Measurements from ENCODE around the gene NFKBIB.
"Not testable (repeated sequence)": the region's sequence is repeated elsewhere in the genome, so short reads cannot be mapped to it uniquely, and the experiment has no call there.

Gene NFKBIB

DNA sequence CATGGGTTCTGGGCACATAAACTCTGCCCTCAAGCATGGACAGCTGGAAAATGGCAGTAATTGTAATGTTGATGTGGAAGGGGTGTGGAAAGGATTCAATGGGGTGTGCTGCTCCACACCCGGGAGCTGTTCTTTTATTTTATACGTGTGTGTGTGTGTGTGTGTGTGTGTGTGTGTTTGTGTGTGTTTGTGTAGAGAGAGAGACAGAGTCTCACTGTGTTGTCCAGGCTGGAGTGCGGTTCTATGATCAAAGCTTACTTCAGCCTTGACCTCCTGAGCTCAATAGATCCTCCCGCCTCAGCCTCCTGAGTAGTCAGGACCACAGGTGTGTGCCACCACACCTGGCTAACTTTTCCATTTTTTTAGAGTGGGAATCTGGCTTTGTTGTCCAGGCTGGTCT, 33.8 kb downstream of the NFKBIB start:
- H3K4me3 ChIP-seq (ENCODE audit: low read depth, low read length), result no peak overlapping the region
- DNase-seq (ENCODE audit: low read depth), result no peak
- TF ChIP-seq MAX (IDR thresholded peaks at IDR 0.05; ENCODE audit: low read depth, low read length), result no peak
- TF ChIP-seq, protein P1, sequence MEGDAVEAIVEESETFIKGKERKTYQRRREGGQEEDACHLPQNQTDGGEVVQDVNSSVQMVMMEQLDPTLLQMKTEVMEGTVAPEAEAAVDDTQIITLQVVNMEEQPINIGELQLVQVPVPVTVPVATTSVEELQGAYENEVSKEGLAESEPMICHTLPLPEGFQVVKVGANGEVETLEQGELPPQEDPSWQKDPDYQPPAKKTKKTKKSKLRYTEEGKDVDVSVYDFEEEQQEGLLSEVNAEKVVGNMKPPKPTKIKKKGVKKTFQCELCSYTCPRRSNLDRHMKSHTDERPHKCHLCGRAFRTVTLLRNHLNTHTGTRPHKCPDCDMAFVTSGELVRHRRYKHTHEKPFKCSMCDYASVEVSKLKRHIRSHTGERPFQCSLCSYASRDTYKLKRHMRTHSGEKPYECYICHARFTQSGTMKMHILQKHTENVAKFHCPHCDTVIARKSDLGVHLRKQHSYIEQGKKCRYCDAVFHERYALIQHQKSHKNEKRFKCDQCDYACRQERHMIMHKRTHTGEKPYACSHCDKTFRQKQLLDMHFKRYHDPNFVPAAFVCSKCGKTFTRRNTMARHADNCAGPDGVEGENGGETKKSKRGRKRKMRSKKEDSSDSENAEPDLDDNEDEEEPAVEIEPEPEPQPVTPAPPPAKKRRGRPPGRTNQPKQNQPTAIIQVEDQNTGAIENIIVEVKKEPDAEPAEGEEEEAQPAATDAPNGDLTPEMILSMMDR (IDR thresholded peaks at IDR 0.05; ENCODE audit: low read depth, low read length), result no peak
- TF ChIP-seq POLR2A (IDR thresholded peaks at IDR 0.05; ENCODE audit: extremely low read depth, insufficient read length), result no peak
- TF ChIP-seq MYC (IDR thresholded peaks at IDR 0.05; ENCODE audit: low read depth, low read length), result no peak

- DNase-seq (ENCODE audit: low read depth), result no peak
- H3K4me3 ChIP-seq (ENCODE audit: low read depth, low read length), result no peak overlapping the region
- TF ChIP-seq, protein P1 (IDR thresholded peaks at IDR 0.05; ENCODE audit: low read depth, low read length), result no peak
- TF ChIP-seq POLR2A (IDR thresholded peaks at IDR 0.05; ENCODE audit: extremely low read depth, insufficient read length), result no peak
- no peak for TF ChIP-seq MAX (IDR thresholded peaks at IDR 0.05; ENCODE audit: low read depth, low read length)
- TF ChIP-seq MYC (IDR thresholded peaks at IDR 0.05; ENCODE audit: low read depth, low read length), result no peak
These were observed 40.2 kb downstream of the NFKBIB start for GRCh38 chr19:38939957-38940356.

DNA sequence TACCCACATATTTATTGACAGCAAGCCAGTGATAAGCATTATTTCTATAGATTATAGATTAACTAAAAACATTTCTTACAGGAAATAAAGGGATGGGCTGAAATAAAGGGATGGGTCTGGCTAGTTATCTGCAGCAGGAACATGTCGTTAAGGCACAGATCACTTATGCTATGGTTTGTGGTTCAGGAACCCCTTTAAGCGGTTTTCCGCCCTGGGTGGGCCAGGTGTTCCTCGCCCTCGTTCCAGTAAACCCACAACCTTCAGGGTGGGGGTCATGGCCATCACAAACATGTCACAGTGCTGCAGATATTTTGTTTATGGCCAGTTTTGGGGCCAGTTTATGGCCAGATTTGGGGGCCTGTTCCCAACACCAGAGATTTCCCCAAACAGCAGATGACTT, 41.7 kb downstream of the NFKBIB start:
- DNase-seq (ENCODE audit: low read depth); H3K4me3 ChIP-seq (ENCODE audit: low read depth, low read length): not testable (repeated sequence)

- DNase-seq (ENCODE audit: low read depth), result no peak
- no peak overlapping the region for H3K4me3 ChIP-seq (ENCODE audit: low read depth, low read length)
- TF ChIP-seq POLR2A (IDR thresholded peaks at IDR 0.05; ENCODE audit: extremely low read depth, insufficient read length) (no peak), MYC (IDR thresholded peaks at IDR 0.05; ENCODE audit: low read depth, low read length) (no peak), MAX (IDR thresholded peaks at IDR 0.05; ENCODE audit: low read depth, low read length) (no peak)
- TF ChIP-seq, protein P1 (IDR thresholded peaks at IDR 0.05; ENCODE audit: low read depth, low read length), result no peak
These were observed 42.2 kb downstream of the NFKBIB start for GRCh38 chr19:38941979-38942378.

DNA sequence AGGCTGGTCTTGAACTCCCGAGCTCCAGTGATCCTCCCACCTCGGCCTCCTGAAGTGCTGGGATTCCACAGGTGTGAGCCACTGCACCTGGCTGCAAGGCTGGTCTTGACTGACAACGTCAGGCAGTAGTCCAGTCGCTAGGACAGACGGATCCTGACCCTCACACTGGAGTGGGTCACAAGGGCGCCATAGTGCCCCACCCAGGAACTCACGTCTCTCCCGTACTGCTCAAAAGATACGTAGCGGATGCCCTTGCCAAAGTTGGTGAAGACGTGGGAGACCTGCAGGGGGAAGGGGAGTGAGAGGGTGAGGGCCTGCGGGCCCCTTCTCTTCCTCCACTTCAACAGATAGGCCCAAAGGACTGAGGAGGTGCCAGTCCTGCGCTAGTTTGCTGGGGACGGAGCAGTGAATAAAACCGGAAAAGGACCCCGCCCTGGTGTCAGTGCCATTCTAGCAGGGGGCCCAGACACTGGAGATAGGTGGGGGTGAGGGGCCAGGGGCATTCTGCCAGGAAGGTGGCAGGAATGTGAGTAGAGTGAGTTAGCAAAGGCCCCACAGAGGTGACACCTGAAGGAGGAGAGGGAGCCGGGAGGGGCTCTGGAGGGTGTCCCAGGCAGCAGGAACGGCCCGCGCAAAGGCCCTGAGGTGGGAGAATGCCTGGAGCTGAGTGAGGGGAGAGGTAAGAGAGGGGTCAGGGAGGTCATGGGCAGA, 42.9 kb downstream of the NFKBIB start:
- DNase-seq (ENCODE audit: low read depth), result no peak
- H3K4me3 ChIP-seq (ENCODE audit: low read depth, low read length), result no peak overlapping the region
- TF ChIP-seq POLR2A (IDR thresholded peaks at IDR 0.05; ENCODE audit: extremely low read depth, insufficient read length) (no peak), MYC (IDR thresholded peaks at IDR 0.05; ENCODE audit: low read depth, low read length) (no peak), MAX (IDR thresholded peaks at IDR 0.05; ENCODE audit: low read depth, low read length) (no peak)
- TF ChIP-seq, protein P1 (IDR thresholded peaks at IDR 0.05; ENCODE audit: low read depth, low read length), result no peak

GRCh38 chr19:38944981-38945506, 45.3 kb downstream of the NFKBIB start:
- no peak overlapping the region for H3K4me3 ChIP-seq (ENCODE audit: low read depth, low read length)
- no peak for DNase-seq (ENCODE audit: low read depth)

More at GRCh38 chr19:38944981-38945506, 45.3 kb downstream of the NFKBIB start:
- TF ChIP-seq, protein P1 (IDR thresholded peaks at IDR 0.05; ENCODE audit: low read depth, low read length), result no peak
- TF ChIP-seq POLR2A (IDR thresholded peaks at IDR 0.05; ENCODE audit: extremely low read depth, insufficient read length) (no peak), MYC (IDR thresholded peaks at IDR 0.05; ENCODE audit: low read depth, low read length) (no peak), MAX (IDR thresholded peaks at IDR 0.05; ENCODE audit: low read depth, low read length) (no peak)
